DND-41 (cell line): ENCODE data around the gene ASB16.

ENCODE experiments used
- ATAC-seq: fragments of 200-7000 bp; cut with Tn5 transposase; 3 replicates; pipeline ENCODE4 v1.9.1; 2021; ENCODE audit warnings: low read depth; ENCODE audit not compliant: insufficient read depth
- DNase-seq: peaks from one replicate; pipeline ENCODE4 v3.0.0-alpha.2; 2020
- H2AFZ ChIP-seq: 2 replicates; pipeline ENCODE4 v1.6.0; 2012; ENCODE audit warnings: low read depth, low read length
- H3K27ac ChIP-seq: 2 replicates; pipeline ENCODE4 v1.5.1; 2012; ENCODE audit warnings: low read length, inconsistent platforms
- H3K27me3 ChIP-seq: fragments of 200-600 bp; sonication (generic); 2 replicates; pipeline ENCODE4 v1.6.0; 2012; ENCODE audit warnings: low read length, mild to moderate bottlenecking, inconsistent platforms; ENCODE audit not compliant: insufficient read depth, poor library complexity
- H3K36me3 ChIP-seq: 2 replicates; pipeline ENCODE4 v1.5.1; 2012; ENCODE audit warnings: low read length, inconsistent platforms; ENCODE audit not compliant: insufficient read depth
- H3K4me1 ChIP-seq: 2 replicates; pipeline ENCODE4 v1.5.1; 2012; ENCODE audit warnings: mild to moderate bottlenecking, low read length; ENCODE audit not compliant: insufficient read depth
- H3K4me2 ChIP-seq: 2 replicates; pipeline ENCODE4 v1.6.0; 2012; ENCODE audit warnings: mild to moderate bottlenecking, moderate library complexity, low read length, inconsistent platforms; ENCODE audit not compliant: insufficient read depth
- H3K4me3 ChIP-seq, 2 experiments: fragments of 200-600 bp in 1 of 2; shearing (Covaris generic) in 1 of 2; 2 replicates each; pipeline ENCODE4 v1.5.1; 2012 to 2016; ENCODE audit warnings: inconsistent platforms in 2 of 2, low read length in 2 of 2, mild to moderate bottlenecking in 2 of 2, low read depth in 1 of 2, moderate library complexity in 1 of 2
- H3K79me2 ChIP-seq: 2 replicates; pipeline ENCODE4 v1.6.0; 2012; ENCODE audit warnings: low read length, inconsistent platforms; ENCODE audit not compliant: insufficient read depth
- H3K9ac ChIP-seq: 2 replicates; pipeline ENCODE4 v1.6.0; 2012; ENCODE audit warnings: low read depth, mild to moderate bottlenecking, inconsistent platforms, low read length, moderate library complexity
- H3K9me3 ChIP-seq: 2 replicates; pipeline ENCODE4 v1.5.1; 2012; ENCODE audit warnings: low read length, moderate library complexity, mild to moderate bottlenecking, inconsistent platforms; ENCODE audit not compliant: insufficient read depth, severe bottlenecking
- H4K20me1 ChIP-seq: 2 replicates; pipeline ENCODE4 v1.6.0; 2012; ENCODE audit warnings: low read length; ENCODE audit not compliant: insufficient read depth
- CTCF ChIP-seq: IDR thresholded peaks from 2 replicates; pipeline ENCODE4 v1.5.1; 2012; ENCODE audit warnings: borderline replicate concordance, low read length, moderate library complexity, mild to moderate bottlenecking; ENCODE audit not compliant: poor library complexity, severe bottlenecking; ENCODE audit errors: extremely low read depth
- EZH2 ChIP-seq: IDR thresholded peaks from 3 replicates; pipeline ENCODE4 v1.6.1; 2012; ENCODE audit warnings: borderline replicate concordance, low read depth, mild to moderate bottlenecking, moderate library complexity, low read length, inconsistent platforms; ENCODE audit not compliant: severe bottlenecking

Gene ASB16

GRCh38 chr17:44122816-44123355 lies 47.6 kb upstream of the ASB16 start:
- Histone ChIP-seq H4K20me1 (peaks cover 20% of the 10 kb centered on the region), H3K4me2 (peak overlapping the region; percentile 83), H3K27me3 (peaks cover 16% of the 10 kb centered on the region), H3K9me3 (no peaks in the 10 kb centered on the region), H2AFZ (peak overlapping the region; percentile 69), H3K9ac (peak overlapping the region; percentile 71), H3K27ac (no peak overlapping the region; the same call in 1 of the 2 replicates), H3K36me3 (no peaks in the 10 kb centered on the region), H3K79me2 (no peaks in the 10 kb centered on the region), H3K4me1 (peaks cover 21% of the 10 kb centered on the region), H3K4me3 (peak overlapping the region; percentile 38 to 62)
- TF ChIP-seq CTCF (no peak), EZH2 (peak; percentile 45)
- ATAC-seq (no peak), DNase-seq (no peak)

- H3K4me3 ChIP-seq = peak within 1 kb of the TSS; percentile 61 to 89
- H3K27ac ChIP-seq = peak within 1 kb of the TSS; percentile 89
- peaks cover 21% of the 10 kb centered on the region for H3K4me1 ChIP-seq
- H3K9me3 ChIP-seq = no peaks in the 10 kb centered on the region
- peak within 1 kb of the TSS; percentile 71 for H3K9ac ChIP-seq
- peak within 1 kb of the TSS; percentile 99 for H2AFZ ChIP-seq
- H3K27me3 ChIP-seq = peaks cover 16% of the 10 kb centered on the region
- DNase-seq (peak; percentile 96), ATAC-seq (peak; percentile 93)
- H3K36me3 ChIP-seq = no peaks in the 10 kb centered on the region
- H4K20me1 ChIP-seq = peaks cover 20% of the 10 kb centered on the region
- H3K4me2 ChIP-seq = peak within 1 kb of the TSS; percentile 83
- H3K79me2 ChIP-seq = no peaks in the 10 kb centered on the region
- TF ChIP-seq EZH2 = no peak
- peak; percentile 73 for TF ChIP-seq CTCF
Measured at GRCh38 chr17:44123356-44124117, 47.0 kb upstream of the ASB16 start, which contains the start of gene HDAC5. Gene HDAC5, minus strand, starts transcription at chr17:44123641. Its CDS starts 6,126 bp downstream, at chr17:44117515.

GRCh38 chr17:44124118-44124438 lies 46.4 kb upstream of the ASB16 start:
- no peak for TF ChIP-seq CTCF
- TF ChIP-seq EZH2 = no peak
- no peaks in the 10 kb centered on the region for H3K36me3 ChIP-seq
- H2AFZ ChIP-seq = peak overlapping the region; percentile 99
- peaks cover 21% of the 10 kb centered on the region for H3K4me1 ChIP-seq
- DNase-seq (no peak), ATAC-seq (no peak)
- peaks cover 16% of the 10 kb centered on the region for H3K27me3 ChIP-seq
- H3K4me3 ChIP-seq = peak overlapping the region; percentile 61 to 89
- H3K79me2 ChIP-seq = no peaks in the 10 kb centered on the region
- H3K9me3 ChIP-seq = no peaks in the 10 kb centered on the region
- peaks cover 17% of the 10 kb centered on the region for H4K20me1 ChIP-seq
- H3K9ac ChIP-seq = peak overlapping the region; percentile 71
- H3K4me2 ChIP-seq = peak overlapping the region; percentile 83
- H3K27ac ChIP-seq = peak overlapping the region; percentile 89
